OCI-LY1 (cell line): ENCODE data around the gene MRPL50.

Source experiments
- H2AFZ ChIP-seq: fragments of 200-600 bp; sonication (generic), shearing (Covaris generic); 2 replicates; pipeline ENCODE4 v1.6.0; 2014; ENCODE audit warnings: antibody characterized with exemption, mild to moderate bottlenecking, low read length
- H3F3A ChIP-seq: fragments of 200-600 bp; sonication (generic), shearing (Covaris generic); 2 replicates; pipeline ENCODE4 v1.6.0; 2014; ENCODE audit warnings: mild to moderate bottlenecking, antibody characterized with exemption, low read length, moderate library complexity; ENCODE audit not compliant: insufficient read depth
- H3K27ac ChIP-seq: fragments of 200-600 bp; sonication (generic); 2 replicates; pipeline ENCODE4 v1.5.1; 2014; ENCODE audit warnings: low read length, mixed run types, mild to moderate bottlenecking, low read depth; ENCODE audit not compliant: poor library complexity, severe bottlenecking
- H3K27me3 ChIP-seq: fragments of 200-600 bp; sonication (generic); 2 replicates; pipeline ENCODE4 v1.6.0; 2014; ENCODE audit warnings: antibody characterized with exemption, mild to moderate bottlenecking, low read length, moderate library complexity; ENCODE audit not compliant: insufficient read depth
- H3K36me3 ChIP-seq: fragments of 200-600 bp; sonication (generic); 2 replicates; pipeline ENCODE4 v1.6.1; 2014; ENCODE audit warnings: mild to moderate bottlenecking, antibody characterized with exemption, low read length, moderate library complexity, mixed read lengths; ENCODE audit not compliant: insufficient read depth
- H3K4me1 ChIP-seq: fragments of 200-600 bp; sonication (generic); 2 replicates; pipeline ENCODE4 v1.5.1; 2014; ENCODE audit warnings: mild to moderate bottlenecking, low read length, moderate library complexity; ENCODE audit not compliant: insufficient read depth, severe bottlenecking
- H3K4me2 ChIP-seq: fragments of 200-600 bp; sonication (generic), shearing (Covaris generic); 2 replicates; pipeline ENCODE4 v1.6.1; 2014; ENCODE audit warnings: low read length
- H3K4me3 ChIP-seq: fragments of 200-600 bp; sonication (generic); 2 replicates; pipeline ENCODE4 v1.5.1; 2014; ENCODE audit warnings: low read length, low read depth, mild to moderate bottlenecking, mixed read lengths; ENCODE audit not compliant: poor library complexity, severe bottlenecking
- H3K79me2 ChIP-seq: fragments of 200-600 bp; shearing (Covaris generic); 2 replicates; pipeline ENCODE4 v1.6.1; 2016; ENCODE audit warnings: mixed run types, low read length, mixed read lengths; ENCODE audit not compliant: insufficient read depth
- H3K9ac ChIP-seq: fragments of 200-600 bp; sonication (generic), shearing (Covaris generic); 2 replicates; pipeline ENCODE4 v1.6.1; 2014; ENCODE audit warnings: mild to moderate bottlenecking, low read length, mixed read lengths
- H3K9me2 ChIP-seq: fragments of 200-600 bp; sonication (generic), shearing (Covaris generic); 2 replicates; pipeline ENCODE4 v1.6.1; 2014; ENCODE audit warnings: low read depth, mild to moderate bottlenecking, low read length, mixed read lengths
- H3K9me3 ChIP-seq: fragments of 200-600 bp; shearing (Covaris generic); 2 replicates; pipeline ENCODE4 v1.6.1; 2014; ENCODE audit warnings: low read length, mixed read lengths
- H4K20me1 ChIP-seq: fragments of 200-600 bp; sonication (generic), shearing (Covaris generic); 2 replicates; pipeline ENCODE4 v1.6.0; 2016; ENCODE audit warnings: mild to moderate bottlenecking, low read length; ENCODE audit not compliant: insufficient read depth
- EZH2 ChIP-seq: fragments of 200-600 bp; sonication (generic), shearing (Covaris generic); IDR thresholded peaks from 2 replicates; pipeline ENCODE4 v1.8.0; 2017; ENCODE audit warnings: borderline replicate concordance, mixed run types, mild to moderate bottlenecking, antibody characterized with exemption, low read length, moderate library complexity, mixed read lengths
- TF ChIP-seq, protein P1 (sequence below): fragments of 200-600 bp; sonication (generic), shearing (Covaris generic); IDR thresholded peaks from 2 replicates; pipeline ENCODE4 v1.5.1; 2017; ENCODE audit warnings: mild to moderate bottlenecking, antibody characterized with exemption, low read length, moderate library complexity, mixed read lengths

MRPL50 gene

GRCh38 chr9:101421653-101422065 lies 23.2 kb upstream of the MRPL50 start:
- Histone ChIP-seq H3K4me1 (no peaks in the 10 kb centered on the region), H3K79me2 (no peaks in the 10 kb centered on the region), H3K4me2 (no peak overlapping the region), H3K9me3 (no peaks in the 10 kb centered on the region), H3F3A (no peaks in the 10 kb centered on the region), H3K9ac (no peak overlapping the region), H3K27me3 (no peaks in the 10 kb centered on the region), H3K36me3 (no peaks in the 10 kb centered on the region), H3K4me3 (no peak overlapping the region), H3K9me2 (no peaks in the 10 kb centered on the region), H2AFZ (no peak overlapping the region), H4K20me1 (no peaks in the 10 kb centered on the region), H3K27ac (no peak overlapping the region)
- TF ChIP-seq, protein P1, sequence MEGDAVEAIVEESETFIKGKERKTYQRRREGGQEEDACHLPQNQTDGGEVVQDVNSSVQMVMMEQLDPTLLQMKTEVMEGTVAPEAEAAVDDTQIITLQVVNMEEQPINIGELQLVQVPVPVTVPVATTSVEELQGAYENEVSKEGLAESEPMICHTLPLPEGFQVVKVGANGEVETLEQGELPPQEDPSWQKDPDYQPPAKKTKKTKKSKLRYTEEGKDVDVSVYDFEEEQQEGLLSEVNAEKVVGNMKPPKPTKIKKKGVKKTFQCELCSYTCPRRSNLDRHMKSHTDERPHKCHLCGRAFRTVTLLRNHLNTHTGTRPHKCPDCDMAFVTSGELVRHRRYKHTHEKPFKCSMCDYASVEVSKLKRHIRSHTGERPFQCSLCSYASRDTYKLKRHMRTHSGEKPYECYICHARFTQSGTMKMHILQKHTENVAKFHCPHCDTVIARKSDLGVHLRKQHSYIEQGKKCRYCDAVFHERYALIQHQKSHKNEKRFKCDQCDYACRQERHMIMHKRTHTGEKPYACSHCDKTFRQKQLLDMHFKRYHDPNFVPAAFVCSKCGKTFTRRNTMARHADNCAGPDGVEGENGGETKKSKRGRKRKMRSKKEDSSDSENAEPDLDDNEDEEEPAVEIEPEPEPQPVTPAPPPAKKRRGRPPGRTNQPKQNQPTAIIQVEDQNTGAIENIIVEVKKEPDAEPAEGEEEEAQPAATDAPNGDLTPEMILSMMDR, result no peak
- TF ChIP-seq EZH2, result no peak

DNA sequence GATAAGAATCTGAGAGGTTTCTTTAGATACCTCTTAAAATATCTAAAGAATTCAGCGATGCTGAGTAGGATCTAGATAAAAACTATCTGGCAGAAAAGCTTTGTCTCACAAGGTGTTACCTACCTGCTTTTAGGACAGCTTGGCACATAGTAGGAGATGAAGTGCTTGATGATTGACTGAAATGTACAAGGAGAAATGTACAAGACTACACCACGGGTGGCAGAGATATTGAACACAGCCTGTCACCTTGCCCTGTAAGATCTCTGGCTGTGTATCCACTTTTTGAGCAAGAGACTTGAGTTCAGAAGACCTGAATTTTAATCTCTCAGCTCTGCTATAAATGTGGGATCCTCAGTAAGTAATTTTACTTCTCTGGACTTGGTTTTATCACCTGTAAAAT lies 21.4 kb upstream of the MRPL50 start:
- no peak overlapping the region for H3K4me3 ChIP-seq
- no peaks in the 10 kb centered on the region for H4K20me1 ChIP-seq
- no peak overlapping the region for H2AFZ ChIP-seq
- no peaks in the 10 kb centered on the region for H3F3A ChIP-seq
- no peak overlapping the region for H3K27ac ChIP-seq
- H3K9me2 ChIP-seq, result no peaks in the 10 kb centered on the region
- no peak for TF ChIP-seq EZH2
- TF ChIP-seq, protein P1, result no peak
- H3K9ac ChIP-seq, result no peak overlapping the region
- H3K27me3 ChIP-seq, result no peaks in the 10 kb centered on the region
- no peak overlapping the region for H3K4me2 ChIP-seq
- H3K4me1 ChIP-seq, result no peaks in the 10 kb centered on the region
- H3K79me2 ChIP-seq, result no peaks in the 10 kb centered on the region
- no peaks in the 10 kb centered on the region for H3K9me3 ChIP-seq
- H3K36me3 ChIP-seq, result no peaks in the 10 kb centered on the region

GRCh38 chr9:101418518-101419430 lies 20.4 kb upstream of the MRPL50 start:
- Histone ChIP-seq H3K4me1 (no peaks in the 10 kb centered on the region), H4K20me1 (no peaks in the 10 kb centered on the region), H3K36me3 (no peaks in the 10 kb centered on the region), H3K4me2 (no peak overlapping the region), H3K9ac (no peak overlapping the region), H3K79me2 (no peaks in the 10 kb centered on the region), H3K9me2 (no peaks in the 10 kb centered on the region), H3K27ac (no peak overlapping the region), H3K4me3 (no peak overlapping the region), H2AFZ (no peak overlapping the region), H3F3A (no peaks in the 10 kb centered on the region), H3K9me3 (no peaks in the 10 kb centered on the region), H3K27me3 (no peaks in the 10 kb centered on the region)
- TF ChIP-seq, protein P1, result no peak
- no peak for TF ChIP-seq EZH2
